GM20431 (cell line): ENCODE results near the gene NOVA1.

Experiments used
- in situ Hi-C: fragments of 300-500 bp; cut with MseI, MboI; formaldehyde crosslinking; loops from one replicate; pipeline ENCODE4 v1.15.0; 2020; ENCODE audit warnings: low sequenced_read_pairs; ENCODE audit not compliant: unreplicated experiment

Gene NOVA1

DNA sequence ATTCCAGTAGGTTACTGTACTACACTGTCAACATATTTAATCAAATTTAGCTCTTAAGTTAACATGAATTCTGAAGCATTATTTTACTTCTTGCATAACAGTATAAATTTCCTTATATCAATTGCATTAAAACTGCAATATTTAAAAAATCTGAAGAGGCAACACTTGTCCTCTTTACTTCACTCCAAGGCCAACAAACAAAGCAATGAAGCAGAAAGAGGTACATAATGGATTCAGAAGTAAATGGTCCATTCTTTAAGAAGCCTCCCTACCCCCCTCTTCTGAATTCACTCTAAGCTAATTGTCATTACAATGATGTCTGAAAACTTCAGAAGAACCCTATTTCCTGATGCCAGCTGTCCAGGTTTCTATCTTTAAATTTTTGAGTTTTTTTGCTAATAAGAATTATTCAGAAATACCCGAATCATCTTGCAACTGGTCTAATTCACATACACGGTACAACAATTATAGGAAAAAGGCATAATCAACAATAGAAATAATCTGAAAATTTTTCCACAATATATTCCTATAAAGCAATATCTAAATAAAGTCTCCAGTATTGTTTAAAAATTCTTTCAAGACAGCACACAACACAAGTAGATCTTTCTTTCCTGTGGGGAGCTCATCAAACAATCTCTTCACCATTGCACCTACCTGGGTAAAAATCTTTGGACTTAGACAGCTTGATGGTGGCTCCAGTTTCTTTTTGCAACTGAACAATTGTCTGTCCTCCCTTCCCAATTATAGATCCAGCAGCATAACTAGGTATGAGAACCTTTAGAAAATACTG, 2.9 kb downstream of the NOVA1 start:
- in situ Hi-C loops, result no loop called here

DNA sequence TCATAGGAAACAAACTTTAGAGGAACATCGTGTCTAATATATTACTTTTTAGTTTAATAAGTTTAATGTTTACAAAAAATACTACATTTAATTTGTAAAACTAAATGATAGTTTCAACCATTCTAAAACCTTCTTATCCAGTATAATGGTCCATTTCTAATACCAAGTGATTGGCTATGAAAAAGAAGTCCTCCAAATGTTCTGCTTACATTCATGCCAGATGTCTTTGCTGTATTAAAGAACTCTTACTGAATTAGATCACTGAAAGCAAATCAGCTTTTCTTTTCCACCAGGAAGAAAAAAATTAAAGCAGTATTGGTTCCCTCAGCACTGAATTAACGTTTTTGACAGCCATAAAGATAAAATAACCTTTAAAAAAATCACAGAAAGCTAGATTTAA, 3.7 kb downstream of the NOVA1 start:
- in situ Hi-C loops, result no loop called here

DNA sequence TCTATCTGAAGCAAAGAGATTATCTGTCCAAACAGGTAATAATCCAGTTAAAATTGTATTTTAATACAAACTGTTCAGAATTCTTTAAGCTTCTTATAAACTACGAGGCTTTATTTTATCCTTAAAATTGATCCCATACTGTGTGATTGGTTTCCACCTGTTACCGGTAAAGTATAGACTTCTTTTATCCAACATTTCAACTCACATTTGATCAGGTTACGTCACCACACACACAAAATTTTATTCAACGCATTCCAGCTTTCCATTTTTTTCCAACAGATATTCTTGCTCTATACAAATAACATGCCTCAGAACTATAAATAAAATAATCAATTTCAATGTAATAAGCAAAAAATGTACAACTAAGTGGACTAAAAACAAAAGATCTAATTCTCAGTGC, 4.5 kb downstream of the NOVA1 start:
- in situ Hi-C loops, result no loop called here

DNA sequence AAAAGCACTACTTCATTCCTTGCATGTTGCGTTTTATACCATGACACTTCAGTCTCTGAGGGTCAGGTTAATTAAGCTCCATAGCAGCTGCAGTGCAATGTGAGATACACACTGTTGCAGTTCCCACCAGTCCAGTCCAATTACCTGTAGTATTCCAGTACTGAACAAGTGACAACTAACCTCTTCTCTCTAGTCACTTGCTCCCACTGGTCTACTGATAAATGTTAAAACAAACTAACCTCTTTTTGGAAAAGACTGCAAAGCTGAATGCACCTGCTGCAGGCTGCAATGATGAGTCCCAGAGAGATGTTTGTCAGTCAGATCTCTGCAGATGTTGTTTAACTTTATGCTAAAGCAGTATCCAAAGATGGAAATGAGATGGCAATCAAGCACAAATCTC, 7.9 kb downstream of the NOVA1 start:
- in situ Hi-C loops, result no loop called here

DNA sequence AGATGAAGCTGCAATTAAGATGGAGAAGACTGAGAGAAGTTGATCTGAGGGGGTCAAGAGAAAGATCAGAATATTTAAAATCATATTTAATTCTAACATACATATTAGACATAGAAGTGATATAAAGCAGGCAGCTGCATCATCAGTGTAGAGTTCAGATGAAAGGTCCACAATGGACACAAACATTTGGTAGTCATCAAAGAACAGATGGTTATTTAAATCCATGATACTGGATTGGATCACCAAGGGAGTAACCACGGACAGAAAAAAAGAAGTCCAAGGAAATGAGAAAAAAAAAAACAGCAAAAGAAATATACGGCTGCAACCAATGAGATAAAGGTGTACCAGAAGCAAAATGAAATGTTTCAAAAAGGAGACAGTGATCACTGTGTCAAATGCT, 20.1 kb downstream of the NOVA1 start:
- in situ Hi-C loops, result no loop called here

DNA sequence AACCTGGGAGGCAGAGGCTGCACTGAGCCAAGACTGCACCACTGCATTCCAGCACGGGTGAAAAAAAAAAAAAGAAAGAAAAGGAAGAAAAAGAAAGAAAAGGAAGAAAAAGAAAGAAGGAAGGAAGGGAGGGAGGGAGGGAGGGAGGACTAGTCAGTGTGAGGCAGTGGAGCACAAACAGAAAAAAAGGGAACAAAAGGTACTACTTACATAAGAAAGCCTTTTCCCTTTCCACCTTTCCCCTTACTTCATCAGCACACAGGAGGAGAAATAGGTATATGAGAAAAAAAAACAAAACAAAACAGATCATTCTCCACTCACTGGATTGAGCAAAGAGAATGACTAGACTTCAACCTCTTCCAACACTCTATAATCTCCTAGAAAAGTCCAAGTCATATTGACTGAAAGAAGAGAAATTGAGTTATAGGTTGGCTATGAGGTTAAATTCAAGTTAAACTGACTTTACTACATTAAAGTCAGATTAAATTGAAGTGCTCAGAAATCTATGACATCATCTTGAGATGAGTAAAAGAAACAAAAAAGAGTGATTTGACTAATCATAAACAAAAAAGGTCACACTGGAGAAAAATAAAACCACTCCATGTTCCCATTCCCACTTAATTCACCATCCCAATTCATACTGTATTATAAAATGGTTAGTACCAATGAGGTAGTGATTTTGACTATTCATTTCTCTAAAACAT, 43.6 kb downstream of the NOVA1 start:
- in situ Hi-C loops, result no loop called here

DNA sequence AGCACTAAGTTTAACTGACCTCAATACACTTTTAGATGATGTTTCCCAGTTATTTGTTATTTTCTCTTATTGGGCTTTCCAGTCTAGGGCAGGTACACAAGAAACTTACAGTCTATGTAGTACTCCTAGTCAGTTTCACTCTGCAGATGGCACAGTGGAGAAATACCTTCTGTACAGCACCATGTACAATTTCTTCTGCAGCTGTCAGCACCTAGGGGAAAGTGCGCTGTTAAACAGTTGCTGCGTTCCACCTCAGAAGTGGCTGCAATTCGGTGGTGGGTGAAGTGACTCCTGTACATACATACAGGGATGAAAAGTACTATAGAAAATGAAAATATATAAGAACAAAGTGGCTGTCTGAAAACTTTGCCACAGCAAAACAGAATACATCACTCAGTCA, 48.3 kb downstream of the NOVA1 start:
- in situ Hi-C loops, result no loop called here

DNA sequence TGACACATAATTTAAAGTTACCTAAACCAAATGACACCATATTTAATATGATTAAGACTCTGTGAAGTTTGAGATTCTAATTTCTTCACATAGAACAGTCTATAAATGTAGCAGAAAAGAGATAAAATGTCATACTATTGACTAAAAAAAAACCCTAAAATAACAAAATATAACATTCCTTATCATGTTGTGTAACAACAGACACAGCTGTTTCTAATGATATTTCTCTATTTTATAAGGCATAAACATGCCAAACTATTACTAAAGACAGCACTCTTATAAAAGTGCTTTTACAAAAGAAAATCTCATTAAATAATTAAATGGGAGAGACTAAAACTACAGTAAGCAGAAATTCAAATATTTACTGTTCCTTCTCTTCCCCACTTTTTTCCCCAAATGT, 49.4 kb downstream of the NOVA1 start:
- in situ Hi-C loops, result no loop called here

DNA sequence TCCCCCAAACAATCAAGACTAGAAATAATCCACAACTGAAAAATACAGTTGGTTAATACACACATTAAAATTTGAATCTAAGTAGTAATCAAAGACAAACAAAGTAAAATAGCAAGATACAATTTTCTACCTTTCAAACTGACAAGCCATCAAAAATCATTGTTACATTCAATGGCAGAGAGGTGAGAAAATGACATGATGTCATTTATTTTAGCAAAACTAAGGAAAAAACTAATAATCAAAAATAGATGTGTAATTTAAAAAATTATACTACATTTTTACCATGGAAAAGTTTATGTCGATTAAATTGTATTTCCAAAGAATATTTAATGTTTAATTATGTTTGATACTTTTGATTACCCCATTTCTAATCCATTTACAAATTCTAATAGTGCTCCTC, 59.7 kb downstream of the NOVA1 start:
- in situ Hi-C loops, result no loop called here

DNA sequence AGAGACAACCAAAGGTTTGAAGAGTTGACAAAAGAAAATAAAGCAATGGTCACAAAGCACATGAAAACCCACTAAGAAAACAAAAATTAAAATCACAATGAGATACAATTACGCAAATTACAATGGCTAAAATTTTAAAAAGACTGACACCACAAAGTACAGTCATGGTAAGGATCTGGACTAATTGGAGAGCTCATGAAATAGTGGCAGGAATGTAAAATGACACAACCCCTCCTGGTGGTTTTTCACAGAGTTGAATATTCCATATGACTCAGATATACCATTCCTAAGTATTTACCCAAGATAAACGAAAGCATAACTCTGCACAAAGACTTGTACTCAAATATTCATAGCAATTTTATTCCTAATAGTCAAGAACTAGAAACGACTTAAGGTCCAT, 65.9 kb downstream of the NOVA1 start:
- in situ Hi-C loops, result no loop called here

DNA sequence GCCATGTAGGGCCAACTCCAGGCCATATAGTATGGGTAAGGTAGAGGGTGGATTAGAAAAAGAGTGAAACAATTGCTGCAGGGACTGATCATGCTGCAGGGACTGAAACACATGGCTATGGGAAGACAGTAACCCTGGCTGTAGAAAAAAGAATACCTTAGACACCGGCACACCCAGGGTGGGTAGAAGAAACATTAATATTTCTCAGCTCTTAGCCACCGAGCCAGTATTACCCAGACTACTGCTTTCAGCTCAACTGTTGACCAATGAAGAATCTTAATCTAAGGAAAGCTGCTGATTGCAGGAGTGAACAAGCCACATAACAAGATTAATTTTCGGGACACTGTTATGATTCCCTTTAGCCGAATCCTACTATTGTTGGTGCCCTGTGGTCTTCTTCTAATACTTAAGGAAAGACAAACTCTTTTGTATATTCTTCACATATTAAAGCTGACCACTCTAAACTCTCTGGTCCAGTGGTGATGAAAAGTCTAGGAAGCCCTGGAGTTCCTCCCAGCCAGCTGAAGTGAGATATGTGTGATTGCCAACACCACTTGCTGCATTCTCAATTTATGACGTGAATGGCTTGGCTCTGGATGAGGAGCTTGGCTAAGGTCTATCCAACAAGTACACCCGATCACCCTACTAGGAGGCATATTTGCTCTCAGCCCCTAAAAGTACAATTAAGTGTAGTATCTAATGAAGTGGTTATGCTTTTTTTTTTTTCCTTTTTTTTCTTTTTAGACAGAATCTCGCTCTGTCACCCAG, 69.2 kb downstream of the NOVA1 start:
- in situ Hi-C loops, result no loop called here

DNA sequence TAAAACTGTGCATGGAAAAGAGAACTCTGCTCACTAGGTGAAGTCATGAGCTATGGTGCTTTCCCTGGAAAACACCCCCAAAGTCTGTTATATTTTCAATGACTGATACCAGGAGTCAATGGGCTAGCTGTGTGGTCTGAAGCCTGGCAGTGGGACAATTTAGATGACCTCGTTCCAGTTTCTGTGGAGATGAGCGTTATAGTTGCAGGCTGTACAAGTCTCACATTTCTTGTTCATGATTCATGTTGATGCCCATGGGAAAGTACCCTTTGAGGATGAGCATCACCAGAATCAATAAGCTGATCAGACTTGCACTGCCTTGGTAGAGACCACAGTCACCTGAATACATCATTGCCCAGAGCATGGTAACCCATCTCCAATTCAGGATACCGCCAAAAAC, 70.7 kb downstream of the NOVA1 start:
- in situ Hi-C loops, result no loop called here

DNA sequence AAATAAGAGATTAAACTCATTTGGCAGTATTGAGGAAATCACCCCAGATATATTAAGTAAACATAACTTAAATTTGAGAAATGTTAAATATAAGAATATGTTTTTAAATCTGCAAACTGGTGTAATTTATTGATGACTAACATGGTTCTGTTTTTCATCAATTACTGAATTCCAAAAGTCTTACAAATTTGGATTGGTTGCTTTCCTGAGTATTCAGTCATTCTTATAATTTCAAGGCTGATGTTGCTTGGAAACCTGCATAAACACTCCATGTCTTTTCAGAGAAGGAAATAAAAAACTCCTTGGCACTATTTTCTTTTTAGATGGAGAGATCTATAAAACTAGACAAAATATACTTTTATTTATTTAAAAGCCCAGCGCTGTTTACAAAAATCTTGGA, 71.7 kb downstream of the NOVA1 start:
- in situ Hi-C loops, result no loop called here

DNA sequence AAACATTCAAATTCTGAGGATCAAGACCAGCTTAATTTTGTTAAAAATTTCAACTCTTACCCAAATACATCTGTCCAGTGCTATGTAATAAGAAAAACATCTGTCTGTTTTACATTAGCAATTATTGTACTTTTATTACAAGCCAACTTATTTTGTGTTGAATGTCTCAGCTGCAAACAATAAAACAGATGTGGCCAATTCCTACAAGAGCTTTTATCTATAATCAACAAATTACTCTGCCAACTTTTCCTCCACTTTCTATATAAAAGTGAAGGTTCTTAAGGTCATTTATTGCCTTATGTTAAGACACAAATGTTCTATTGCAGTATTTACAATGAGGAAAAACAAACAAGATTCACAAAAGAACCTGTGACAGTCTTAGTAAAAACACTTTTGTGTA, 72.7 kb downstream of the NOVA1 start:
- in situ Hi-C loops, result no loop called here

DNA sequence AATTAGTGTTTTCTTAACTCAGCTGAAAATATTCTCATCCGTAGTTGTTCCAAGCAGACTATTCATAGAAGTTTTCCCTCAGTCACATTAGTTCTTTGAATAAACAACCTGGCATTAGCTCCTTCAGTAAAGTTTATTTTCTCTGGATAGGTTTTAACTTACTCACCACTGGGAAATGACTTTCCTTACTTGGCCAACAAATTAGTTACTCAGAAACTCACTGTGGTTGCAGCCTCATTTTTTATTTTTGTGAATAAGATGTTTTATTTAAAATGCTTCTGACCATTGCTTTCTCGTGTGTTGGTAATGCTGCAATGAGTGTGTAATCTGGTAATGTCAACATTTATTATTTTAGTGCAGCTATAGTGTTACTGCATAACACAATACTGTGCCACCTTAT, 74.9 kb downstream of the NOVA1 start:
- in situ Hi-C loops, result no loop called here

DNA sequence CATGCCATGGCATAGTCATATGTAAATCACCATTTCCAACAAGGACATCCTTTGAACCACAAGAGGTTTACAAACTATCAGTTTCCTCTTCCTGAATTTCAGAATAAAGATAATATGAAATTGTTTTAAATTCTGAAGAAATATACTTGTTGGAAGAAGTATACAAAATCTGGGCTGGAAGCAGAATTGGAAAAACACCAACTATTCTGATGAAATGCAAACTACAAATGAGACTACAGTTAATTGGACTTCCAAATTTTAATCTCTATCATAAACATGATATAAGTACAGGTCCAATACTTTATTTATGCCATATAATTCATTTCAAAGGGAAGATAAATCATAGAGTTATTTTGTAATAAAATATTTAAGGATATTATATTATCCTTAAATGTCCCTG, 80.1 kb downstream of the NOVA1 start:
- in situ Hi-C loops, result no loop called here

DNA sequence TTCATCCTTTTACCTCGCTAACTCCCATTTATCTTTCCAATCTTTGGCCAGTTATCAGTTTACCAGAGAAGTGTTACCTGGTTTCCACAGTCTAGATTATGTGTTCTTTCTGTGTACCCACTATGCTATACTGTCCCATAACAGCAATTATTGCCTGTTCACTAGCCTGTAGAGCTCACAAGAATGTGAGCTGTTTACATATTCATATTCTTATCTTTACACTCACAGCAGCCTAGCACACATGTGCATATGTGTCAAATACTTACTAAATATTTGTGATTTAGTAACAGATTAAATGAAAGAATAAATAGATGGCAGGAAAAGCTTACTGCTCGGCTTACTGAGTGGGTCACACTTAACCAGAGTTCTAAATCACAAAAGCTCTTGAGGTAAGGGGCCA, 97.8 kb downstream of the NOVA1 start:
- in situ Hi-C loops, result no loop called here

DNA sequence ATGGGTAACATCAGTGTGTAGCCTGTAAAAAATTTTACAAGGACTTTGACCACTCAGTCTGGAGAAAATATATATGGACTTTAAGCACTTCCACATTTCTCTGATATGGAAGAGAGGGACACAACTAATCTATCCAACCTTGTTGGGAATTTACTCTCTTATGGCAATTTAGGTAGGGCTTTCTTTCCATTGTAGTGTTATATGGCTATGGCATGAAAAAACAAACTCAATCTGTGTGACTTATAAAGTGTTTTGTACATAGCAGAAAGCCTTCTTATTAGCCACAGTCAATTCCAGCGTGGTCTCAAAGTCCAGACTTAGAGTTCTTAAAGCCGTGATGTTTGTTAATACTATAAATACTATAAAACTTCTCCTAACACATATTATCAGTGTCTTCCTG, 98.3 kb downstream of the NOVA1 start:
- in situ Hi-C loops, result no loop called here

DNA sequence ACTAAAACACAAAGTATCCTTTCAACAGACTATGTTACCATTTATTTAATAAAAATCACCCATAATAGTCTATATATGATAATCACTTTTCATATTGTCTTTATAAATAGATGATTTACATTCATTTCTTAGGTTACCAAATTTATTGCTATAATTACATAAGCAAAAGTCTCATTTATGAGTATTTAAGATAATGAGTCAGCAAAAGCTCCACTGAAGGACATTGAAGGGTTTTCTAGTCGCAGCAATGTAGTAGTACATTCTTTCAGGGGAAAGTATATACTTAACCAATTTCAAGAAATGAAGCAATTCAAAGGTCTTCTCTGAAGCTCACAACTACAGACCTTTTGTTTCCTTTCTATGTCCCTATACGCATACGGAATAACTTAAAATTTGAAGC, 110.9 kb downstream of the NOVA1 start:
- in situ Hi-C loops, result no loop called here

DNA sequence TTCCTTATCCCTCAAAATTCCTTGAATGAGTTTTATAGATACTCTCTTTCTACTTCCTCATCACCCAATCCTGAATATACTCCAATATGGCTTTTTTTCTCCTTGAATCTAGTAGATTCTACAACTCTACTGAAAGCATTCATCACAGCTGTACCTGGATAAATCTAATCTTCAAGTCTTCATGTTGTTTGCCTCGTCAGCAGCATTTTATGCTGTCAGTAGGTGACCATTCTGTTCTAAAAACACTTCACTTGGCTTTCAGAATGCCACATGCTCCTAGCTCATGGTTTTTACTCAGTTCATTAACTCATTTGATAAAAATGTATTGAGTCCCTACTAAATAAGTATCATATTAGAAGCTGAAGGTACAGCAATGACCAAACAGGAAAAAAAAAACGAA, 113.3 kb downstream of the NOVA1 start:
- in situ Hi-C loops, result no loop called here

DNA sequence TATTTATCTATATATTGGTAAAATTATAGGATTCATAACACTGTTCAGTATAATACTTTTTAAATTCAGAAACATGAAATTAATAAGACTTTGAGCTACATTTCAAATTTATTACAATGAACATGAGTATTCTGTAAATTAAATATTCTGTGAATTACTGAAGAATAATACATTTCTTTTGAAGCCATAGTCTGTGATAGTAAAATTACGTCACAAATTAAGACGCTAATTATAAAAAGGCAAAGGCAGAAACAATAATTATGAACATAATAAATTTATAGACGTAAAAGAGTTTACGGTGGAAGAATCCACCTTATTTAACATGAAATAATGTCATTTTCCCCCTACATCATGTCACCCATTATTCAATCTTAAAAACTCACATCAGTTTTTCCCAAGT, 118.9 kb downstream of the NOVA1 start:
- in situ Hi-C loops, result no loop called here
